KMS-11 (cell line): ENCODE measurements around the gene SDHAF3.

Source experiments
- H2AFZ ChIP-seq: fragments of 200-600 bp; sonication (generic); 2 replicates; pipeline ENCODE4 v1.6.1; 2016; ENCODE audit warnings: antibody characterized with exemption, mixed run types, low read depth
- H3K27ac ChIP-seq: fragments of 200-600 bp; sonication (generic); 2 replicates; pipeline ENCODE4 v1.6.1; 2016; ENCODE audit warnings: mild to moderate bottlenecking, mixed run types
- H3K27me3 ChIP-seq: fragments of 200-600 bp; sonication (generic); 2 replicates; pipeline ENCODE4 v1.6.1; 2017; ENCODE audit warnings: mild to moderate bottlenecking, low read depth, mixed run types, moderate library complexity; ENCODE audit not compliant: insufficient read depth
- H3K36me3 ChIP-seq: fragments of 200-600 bp; sonication (generic); 2 replicates; pipeline ENCODE4 v1.6.1; 2017; ENCODE audit warnings: mild to moderate bottlenecking, mixed run types; ENCODE audit not compliant: insufficient read depth
- H3K4me1 ChIP-seq: fragments of 200-600 bp; sonication (generic); 2 replicates; pipeline ENCODE4 v1.6.1; 2016; ENCODE audit warnings: mild to moderate bottlenecking, low read depth, mixed run types; ENCODE audit not compliant: poor library complexity, severe bottlenecking
- H3K4me2 ChIP-seq: fragments of 200-600 bp; sonication (generic); 2 replicates; pipeline ENCODE4 v1.7.0; 2016; ENCODE audit warnings: mild to moderate bottlenecking, mixed run types
- H3K4me3 ChIP-seq: fragments of 200-600 bp; sonication (generic); IDR thresholded peaks from 2 replicates; pipeline ENCODE4 v1.6.1; 2017; ENCODE audit warnings: low read depth, low read length, mixed read lengths; ENCODE audit not compliant: insufficient read depth
- H3K79me2 ChIP-seq: fragments of 200-600 bp; sonication (generic); 2 replicates; pipeline ENCODE4 v1.6.1; 2016; ENCODE audit warnings: low read depth, mixed run types; ENCODE audit not compliant: insufficient read depth
- H3K9ac ChIP-seq: fragments of 200-600 bp; sonication (generic); 2 replicates; pipeline ENCODE4 v1.6.1; 2016; ENCODE audit warnings: mild to moderate bottlenecking, mixed run types
- H4K20me1 ChIP-seq: fragments of 200-600 bp; sonication (generic); 2 replicates; pipeline ENCODE4 v1.6.1; 2016; ENCODE audit warnings: mild to moderate bottlenecking, mixed run types; ENCODE audit not compliant: insufficient read depth
- TF ChIP-seq, protein P1 (sequence below): fragments of 200-600 bp; sonication (generic); conservative IDR thresholded peaks from 2 replicates; pipeline ENCODE4 v1.6.1; 2017; ENCODE audit warnings: low read depth, mild to moderate bottlenecking, antibody characterized with exemption, low read length, moderate library complexity, mixed read lengths

The SDHAF3 gene

DNA sequence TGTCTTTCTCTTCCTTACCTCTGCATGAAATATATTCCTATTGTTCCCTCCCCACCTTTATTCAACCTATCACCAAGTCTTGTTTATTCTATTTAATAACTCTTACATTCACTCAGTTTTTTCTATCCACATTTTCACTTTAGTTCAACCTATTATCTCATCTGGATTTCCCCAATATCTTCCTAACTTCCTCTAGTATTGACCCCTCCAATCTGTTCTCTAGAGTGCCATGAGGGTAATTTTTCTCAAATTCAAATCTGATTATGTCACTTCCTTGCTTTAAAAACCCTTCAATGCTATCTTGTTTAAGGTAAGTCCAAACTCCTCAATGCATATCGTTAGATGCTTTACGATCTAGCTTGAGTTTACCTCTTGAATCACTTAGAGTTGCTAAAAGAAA lies 86.5 kb downstream of the SDHAF3 start:
- H2AFZ ChIP-seq: 0 out of 2 replicates have a peak overlapping the region, but pooled peaks have one; percentile 33
- no peaks in the 10 kb centered on the region for H4K20me1 ChIP-seq
- no peaks in the 10 kb centered on the region for H3K27me3 ChIP-seq
- no peaks in the 10 kb centered on the region for H3K79me2 ChIP-seq
- H3K27ac ChIP-seq: no peak overlapping the region
- no peak overlapping the region for H3K9ac ChIP-seq
- peak overlapping the region; percentile 30 for H3K4me2 ChIP-seq
- peaks cover 16% of the 10 kb centered on the region for H3K4me1 ChIP-seq
- TF ChIP-seq, protein P1, sequence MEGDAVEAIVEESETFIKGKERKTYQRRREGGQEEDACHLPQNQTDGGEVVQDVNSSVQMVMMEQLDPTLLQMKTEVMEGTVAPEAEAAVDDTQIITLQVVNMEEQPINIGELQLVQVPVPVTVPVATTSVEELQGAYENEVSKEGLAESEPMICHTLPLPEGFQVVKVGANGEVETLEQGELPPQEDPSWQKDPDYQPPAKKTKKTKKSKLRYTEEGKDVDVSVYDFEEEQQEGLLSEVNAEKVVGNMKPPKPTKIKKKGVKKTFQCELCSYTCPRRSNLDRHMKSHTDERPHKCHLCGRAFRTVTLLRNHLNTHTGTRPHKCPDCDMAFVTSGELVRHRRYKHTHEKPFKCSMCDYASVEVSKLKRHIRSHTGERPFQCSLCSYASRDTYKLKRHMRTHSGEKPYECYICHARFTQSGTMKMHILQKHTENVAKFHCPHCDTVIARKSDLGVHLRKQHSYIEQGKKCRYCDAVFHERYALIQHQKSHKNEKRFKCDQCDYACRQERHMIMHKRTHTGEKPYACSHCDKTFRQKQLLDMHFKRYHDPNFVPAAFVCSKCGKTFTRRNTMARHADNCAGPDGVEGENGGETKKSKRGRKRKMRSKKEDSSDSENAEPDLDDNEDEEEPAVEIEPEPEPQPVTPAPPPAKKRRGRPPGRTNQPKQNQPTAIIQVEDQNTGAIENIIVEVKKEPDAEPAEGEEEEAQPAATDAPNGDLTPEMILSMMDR: no peak
- H3K36me3 ChIP-seq: no peaks in the 10 kb centered on the region; the same call in 1 of the 2 replicates
- no peak overlapping the region for H3K4me3 ChIP-seq

DNA sequence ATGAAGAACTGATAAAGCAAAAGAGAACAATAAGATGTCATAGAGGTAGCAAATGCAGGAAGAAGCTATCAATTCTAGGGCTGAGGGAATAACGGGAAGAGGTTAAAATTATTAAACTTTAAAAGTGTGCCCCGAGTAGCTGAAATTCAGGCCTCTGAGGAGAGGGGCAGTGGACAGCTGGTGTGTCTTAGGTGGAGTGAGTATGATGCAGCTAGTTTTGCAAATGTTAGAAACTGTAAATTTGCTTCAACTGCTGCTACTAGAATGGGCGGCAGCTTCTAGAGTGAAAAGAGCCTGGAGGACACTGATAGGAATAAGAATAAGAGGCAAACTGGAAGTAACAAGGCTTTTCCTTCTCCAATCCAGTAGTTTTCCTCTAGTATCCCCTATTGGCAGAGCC lies 87.3 kb downstream of the SDHAF3 start:
- Histone ChIP-seq H3K79me2 (no peaks in the 10 kb centered on the region), H2AFZ (peak overlapping the region; percentile 33; the same call in 1 of the 2 replicates), H3K27me3 (no peaks in the 10 kb centered on the region), H4K20me1 (no peaks in the 10 kb centered on the region), H3K9ac (no peak overlapping the region; the same call in 1 of the 2 replicates), H3K36me3 (no peaks in the 10 kb centered on the region; the same call in 1 of the 2 replicates), H3K4me1 (peaks cover 16% of the 10 kb centered on the region), H3K4me2 (peak overlapping the region; percentile 30; the same call in 1 of the 2 replicates), H3K27ac (peak overlapping the region; percentile 36; the same call in 1 of the 2 replicates), H3K4me3 (no peak overlapping the region)
- TF ChIP-seq, protein P1: no peak

- no peak overlapping the region for H3K4me3 ChIP-seq
- H3K36me3 ChIP-seq: no peaks in the 10 kb centered on the region
- peaks cover 15% of the 10 kb centered on the region for H3K4me1 ChIP-seq
- H2AFZ ChIP-seq: no peak overlapping the region
- TF ChIP-seq, protein P1: no peak
- no peaks in the 10 kb centered on the region for H3K27me3 ChIP-seq
- no peak overlapping the region for H3K9ac ChIP-seq
- H3K79me2 ChIP-seq: no peaks in the 10 kb centered on the region
- no peaks in the 10 kb centered on the region for H4K20me1 ChIP-seq
- H3K27ac ChIP-seq: no peak overlapping the region
- no peak overlapping the region for H3K4me2 ChIP-seq
Observed at GRCh38 chr7:97215556-97215955, 98.1 kb downstream of the SDHAF3 start.

GRCh38 chr7:97218767-97219166 lies 101.3 kb downstream of the SDHAF3 start:
- TF ChIP-seq, protein P1: no peak
- H3K4me2 ChIP-seq: peak overlapping the region; percentile 77
- no peak overlapping the region for H3K4me3 ChIP-seq
- H3K9ac ChIP-seq: peak overlapping the region; percentile 10; the same call in 1 of the 2 replicates
- no peaks in the 10 kb centered on the region for H3K79me2 ChIP-seq
- H3K27ac ChIP-seq: peak overlapping the region; percentile 19; the same call in 1 of the 2 replicates
- no peaks in the 10 kb centered on the region for H3K27me3 ChIP-seq
- H2AFZ ChIP-seq: peak overlapping the region; percentile 60; the same call in 1 of the 2 replicates
- no peaks in the 10 kb centered on the region for H4K20me1 ChIP-seq
- no peaks in the 10 kb centered on the region for H3K36me3 ChIP-seq
- H3K4me1 ChIP-seq: peaks cover 15% of the 10 kb centered on the region
